Peyer's patch (tissue), 4 donors: ENCODE measurements around the gene RYR1. TPM values are rescaled to one million over a fixed set of nuclear protein-coding genes. Genes with fewer than 3 reads are reported as not detected.
"Not testable (repeated sequence)": the region's sequence is repeated elsewhere in the genome, so short reads cannot be mapped to it uniquely, and the experiment has no call there.

Experiments
- DNase-seq, 3 donors: peaks; one replicate each; pipeline ENCODE4 v3.0.0-alpha.2; 2017 to 2019
- H3K27ac ChIP-seq, 4 donors: fragments of 200-600 bp; sonication (generic); one replicate each; pipeline ENCODE4 v1.5.1; 2016 to 2019
- H3K27me3 ChIP-seq, 2 donors: fragments of 200-600 bp; sonication (generic); one replicate each; pipeline ENCODE4 v1.5.1; 2019
- H3K36me3 ChIP-seq, 3 donors: fragments of 200-600 bp; sonication (generic); one replicate each; pipeline ENCODE4 v1.5.1; 2016 to 2019
- H3K4me1 ChIP-seq, 4 donors: fragments of 200-600 bp; sonication (generic); one replicate each; pipeline ENCODE4 v1.5.1; 2016 to 2019
- H3K4me3 ChIP-seq, 4 donors: fragments of 200-600 bp; sonication (generic); 1 replicate in 3 of 4; 2 replicates in 1 of 4; pipeline ENCODE4 v1.5.1; 2016 to 2019; ENCODE audit warnings: mild to moderate bottlenecking in 1 of 4
- H3K9me3 ChIP-seq, 4 donors: fragments of 200-600 bp; sonication (generic); one replicate each; pipeline ENCODE4 v1.5.1; 2016 to 2019; ENCODE audit warnings: mild to moderate bottlenecking in 1 of 4
- POLR2A ChIP-seq, 2 donors: fragments of 450-650 bp; IDR thresholded peaks; one replicate each; pipeline ENCODE4 v1.5.1; 2017; ENCODE audit warnings: antibody characterized with exemption in 2 of 2, mild to moderate bottlenecking in 2 of 2, moderate library complexity in 2 of 2
- total RNA-seq, 4 donors: library from RNA; depleted of rRNA; stranded (reverse); fragments of >200 nt; gene quantifications; one replicate each; pipeline ENCODE4 v1.1.0, GENCODE V29; 2016
- TF ChIP-seq, protein P1 (sequence below), 6 experiments: fragments of 450-650 bp in 4 of 6; fragments of 200-600 bp in 2 of 6; sonication (generic) in 1 of 6; IDR thresholded peaks; one replicate each; pipeline ENCODE4 v1.5.1; 2017 to 2019; ENCODE audit warnings: antibody characterized with exemption in 6 of 6, mild to moderate bottlenecking in 3 of 6, moderate library complexity in 1 of 6

Gene RYR1
- total RNA-seq, 4 donors from 2014 or later: 0.35 to 4.6 (median 3.4) TPM

DNA sequence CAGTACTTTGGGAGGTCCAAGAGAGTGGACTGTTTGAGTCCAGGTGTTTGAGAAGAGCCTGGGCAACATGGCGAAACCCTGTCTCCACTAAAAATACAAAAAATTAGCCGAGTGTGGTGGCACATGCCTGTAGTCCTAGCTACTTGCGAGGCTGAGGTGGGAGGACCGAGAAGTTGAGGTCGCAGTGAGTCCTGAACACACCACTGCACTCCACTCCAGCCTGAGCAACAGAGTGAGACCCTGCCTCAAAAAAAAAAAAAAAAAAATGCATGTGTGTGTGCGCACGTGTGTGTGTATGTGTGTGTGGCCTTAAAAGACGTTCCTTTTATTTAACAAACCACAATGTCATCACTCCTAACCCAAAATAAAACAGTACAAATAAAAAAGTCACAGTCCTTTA is 121.7 kb downstream of the RYR1 start:
- Histone ChIP-seq H3K4me3 (no peak overlapping the region), H3K4me1 (no peaks in the 10 kb centered on the region), H3K27ac (no peak overlapping the region), H3K36me3 (no peaks in the 10 kb centered on the region), H3K27me3 (no peaks in the 10 kb centered on the region), H3K9me3 (no peaks in the 10 kb centered on the region)
- TF ChIP-seq POLR2A (IDR thresholded peaks at IDR 0.05): no peak
- TF ChIP-seq, protein P1, sequence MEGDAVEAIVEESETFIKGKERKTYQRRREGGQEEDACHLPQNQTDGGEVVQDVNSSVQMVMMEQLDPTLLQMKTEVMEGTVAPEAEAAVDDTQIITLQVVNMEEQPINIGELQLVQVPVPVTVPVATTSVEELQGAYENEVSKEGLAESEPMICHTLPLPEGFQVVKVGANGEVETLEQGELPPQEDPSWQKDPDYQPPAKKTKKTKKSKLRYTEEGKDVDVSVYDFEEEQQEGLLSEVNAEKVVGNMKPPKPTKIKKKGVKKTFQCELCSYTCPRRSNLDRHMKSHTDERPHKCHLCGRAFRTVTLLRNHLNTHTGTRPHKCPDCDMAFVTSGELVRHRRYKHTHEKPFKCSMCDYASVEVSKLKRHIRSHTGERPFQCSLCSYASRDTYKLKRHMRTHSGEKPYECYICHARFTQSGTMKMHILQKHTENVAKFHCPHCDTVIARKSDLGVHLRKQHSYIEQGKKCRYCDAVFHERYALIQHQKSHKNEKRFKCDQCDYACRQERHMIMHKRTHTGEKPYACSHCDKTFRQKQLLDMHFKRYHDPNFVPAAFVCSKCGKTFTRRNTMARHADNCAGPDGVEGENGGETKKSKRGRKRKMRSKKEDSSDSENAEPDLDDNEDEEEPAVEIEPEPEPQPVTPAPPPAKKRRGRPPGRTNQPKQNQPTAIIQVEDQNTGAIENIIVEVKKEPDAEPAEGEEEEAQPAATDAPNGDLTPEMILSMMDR (IDR thresholded peaks at IDR 0.05): no peak
- DNase-seq: no peak

DNA sequence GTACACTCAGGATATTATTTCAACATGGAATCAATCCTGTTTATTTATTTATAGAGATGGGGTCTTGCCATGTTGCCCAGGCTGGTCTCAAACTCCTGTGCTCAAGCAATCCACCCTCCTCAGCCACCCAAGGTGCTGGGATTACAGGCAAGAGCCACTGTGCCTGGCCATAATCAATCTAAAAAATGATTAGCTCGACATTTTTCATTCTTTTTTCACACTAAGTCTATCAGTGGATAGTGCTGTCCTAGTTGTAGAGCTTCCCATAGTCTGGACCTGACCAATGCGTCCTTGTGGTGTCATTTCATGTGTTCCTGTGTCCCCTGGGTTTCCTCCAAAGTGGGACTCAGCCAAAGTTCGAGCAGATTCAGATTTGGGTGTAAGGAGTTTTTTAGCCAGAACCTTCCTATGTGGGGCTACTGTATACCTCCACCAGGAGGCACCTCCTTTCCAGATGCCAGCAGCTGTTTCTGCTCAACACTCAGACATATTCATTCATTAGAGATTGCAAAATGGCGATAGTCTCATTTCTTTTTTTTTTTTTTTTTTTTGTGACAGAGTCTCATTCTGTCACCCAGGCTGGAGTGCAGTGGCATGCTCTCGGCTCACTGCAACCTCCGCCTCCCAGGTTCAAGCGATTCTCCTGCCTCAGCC is 123.2 kb downstream of the RYR1 start:
- Histone ChIP-seq H3K4me1 (peaks cover 0 to 4% (median 0%) of the 10 kb centered on the region in 4 donors), H3K27ac (peak overlapping the region in 2 of 4 donors; percentile 17 to 61), H3K9me3 (no peaks in the 10 kb centered on the region), H3K4me3 (no peak overlapping the region), H3K36me3 (no peaks in the 10 kb centered on the region), H3K27me3 (no peaks in the 10 kb centered on the region)
- DNase-seq: no peak
- TF ChIP-seq POLR2A (IDR thresholded peaks at IDR 0.05): no peak
- TF ChIP-seq, protein P1 (IDR thresholded peaks at IDR 0.05): peak in 2 of 6 experiments; percentile 5 to 26

DNA sequence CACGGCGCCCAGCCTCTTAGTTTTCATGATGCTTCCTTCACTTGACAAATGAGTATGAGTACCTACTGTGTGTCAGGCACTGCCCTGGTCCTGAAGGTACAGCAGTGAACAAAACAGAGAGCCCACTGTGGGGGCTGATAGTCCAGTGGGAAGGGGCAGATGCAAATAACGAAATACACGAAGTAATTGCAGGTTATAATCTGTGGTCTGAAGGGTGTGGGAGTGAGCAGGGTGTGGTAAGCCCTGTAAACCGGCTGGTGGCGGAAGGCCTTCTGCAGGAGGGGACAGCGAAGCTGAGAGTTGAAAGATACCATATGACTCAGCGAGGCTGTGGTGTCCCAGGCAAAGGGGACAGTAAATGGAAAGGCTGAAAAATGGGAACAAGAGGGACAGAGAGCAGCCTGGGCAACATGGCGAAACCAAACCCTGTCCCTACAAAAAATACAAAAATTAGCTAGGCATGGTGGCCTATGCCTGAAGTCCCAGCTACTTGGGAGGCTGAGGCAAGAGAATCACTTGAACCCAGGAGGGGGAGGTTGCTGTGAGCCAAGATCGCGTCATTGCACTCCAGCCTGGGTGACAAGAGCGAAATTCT is 123.8 kb downstream of the RYR1 start:
- Histone ChIP-seq H3K4me1 (peaks cover 0 to 4% (median 0%) of the 10 kb centered on the region in 4 donors), H3K9me3 (no peaks in the 10 kb centered on the region), H3K27ac (peak overlapping the region in 2 of 4 donors; percentile 17 to 61), H3K27me3 (no peaks in the 10 kb centered on the region), H3K4me3 (no peak overlapping the region), H3K36me3 (no peaks in the 10 kb centered on the region)
- TF ChIP-seq, protein P1 (IDR thresholded peaks at IDR 0.05): peak in 5 of 6 experiments; percentile 2 to 28 (median 21)
- TF ChIP-seq POLR2A (IDR thresholded peaks at IDR 0.05): no peak
- DNase-seq: peak in 2 of 3 donors; percentile 60 to 79

GRCh38 chr19:38558933-38559332 is 125.4 kb downstream of the RYR1 start:
- not testable (repeated sequence) for H3K36me3 ChIP-seq, H3K27me3 ChIP-seq, H3K4me3 ChIP-seq, H3K4me1 ChIP-seq, DNase-seq, H3K9me3 ChIP-seq
- H3K27ac ChIP-seq: peak overlapping the region in 2 of 4 donors; percentile 28 to 72

DNA sequence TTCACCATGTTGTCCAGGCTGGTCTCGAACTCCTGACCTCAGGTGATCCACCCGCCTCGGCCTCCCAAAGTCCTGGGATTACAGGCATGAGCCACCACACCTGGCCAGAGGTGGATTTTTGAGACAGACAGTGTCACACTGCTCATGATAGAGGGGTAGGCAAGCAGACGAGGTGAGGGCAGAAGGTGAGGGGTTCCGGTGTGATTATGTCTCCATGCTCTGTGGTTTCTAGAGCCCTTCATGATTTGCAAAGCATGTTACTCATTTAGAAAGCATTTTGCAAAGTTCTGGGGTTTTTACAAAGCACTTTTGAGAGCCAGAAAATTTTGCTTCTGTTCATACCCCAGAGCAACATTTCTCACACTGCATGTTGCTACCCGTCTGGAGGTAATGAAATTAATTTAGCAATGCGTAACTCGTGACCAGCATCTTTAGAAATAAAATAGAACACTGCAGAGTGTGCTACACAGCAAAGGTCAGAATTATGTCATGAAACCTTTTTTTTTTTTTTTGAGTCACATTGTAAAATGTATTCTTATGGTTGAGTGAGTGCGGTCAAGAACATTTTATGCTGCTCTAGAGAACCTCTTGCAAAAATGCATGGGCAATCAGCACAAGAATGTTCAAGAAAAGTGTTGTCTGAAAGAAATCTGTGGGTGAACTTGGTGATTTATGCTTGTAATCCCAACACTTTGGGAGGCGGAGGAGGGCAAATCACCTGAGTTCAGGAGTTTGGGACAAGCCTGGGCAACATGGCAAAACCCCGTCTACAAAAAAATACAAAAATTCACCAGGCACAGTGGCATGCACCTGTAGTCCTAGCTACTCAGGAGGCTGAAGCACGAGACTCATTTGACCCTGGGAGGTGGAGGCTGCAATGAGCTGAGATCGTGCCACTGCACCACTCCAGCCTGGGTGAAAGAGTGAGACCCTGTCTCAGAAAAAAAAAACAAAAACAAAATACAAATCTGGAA is 126.2 kb downstream of the RYR1 start:
- Histone ChIP-seq H3K9me3 (no peaks in the 10 kb centered on the region), H3K4me3 (no peak overlapping the region), H3K36me3 (no peaks in the 10 kb centered on the region), H3K27ac (peak overlapping the region in 2 of 4 donors; percentile 28 to 72), H3K27me3 (no peaks in the 10 kb centered on the region), H3K4me1 (peaks cover 0 to 5% (median 0%) of the 10 kb centered on the region in 4 donors)
- TF ChIP-seq, protein P1 (IDR thresholded peaks at IDR 0.05): no peak
- TF ChIP-seq POLR2A (IDR thresholded peaks at IDR 0.05): no peak
- DNase-seq: peak in 2 of 3 donors; percentile 62 to 63
